Left colon (tissue), 2 donors: ENCODE data around the gene TNFSF8. TPM values are rescaled to one million over a fixed set of nuclear protein-coding genes. Genes with fewer than 3 reads are reported as not detected.

Experiments used
- ATAC-seq: fragments of 200-7000 bp; cut with Tn5 transposase; one replicate; pipeline ENCODE4 v1.9.1; 2020; ENCODE audit warnings: mild to moderate bottlenecking, moderate library complexity
- DNase-seq, 2 donors: peaks; one replicate each; pipeline ENCODE4 v3.0.0-alpha.2; 2020
- intact Hi-C, 2 donors: fragments of 100-400 bp; cut with DNase I in 1 of 2; cut with micrococcal nuclease in 1 of 2; formaldehyde crosslinking; loops; one replicate each; pipeline versions ENCODE4 v1.11.2 to v1.14.0; 2022; cut with DNase I, micrococcal nuclease
- total RNA-seq, 2 donors: library from RNA; stranded (reverse); fragmentation: NEBNext Ultra II Directional; extraction: Animal tissue kit (Norgen Biotek cat#: 25700); gene quantifications; one replicate each; pipeline ENCODE4 v1.2.1, GENCODE V29; 2021
- donor health status: DM: no; HTN: no; CAD: no.
- donor health status: DM: yes; HTN: yes; CAD: no.

Gene TNFSF8
- total RNA-seq, 2 donors from 2014 or later = 0.24 to 1.0 TPM

GRCh38 chr9:114894206-114894605 is 36.2 kb downstream of the TNFSF8 start:
- intact Hi-C loops = no loop called here
- no peak for DNase-seq
- no peak for ATAC-seq

GRCh38 chr9:114893221-114894010 is 37.0 kb downstream of the TNFSF8 start:
- ATAC-seq = no peak
- intact Hi-C loops = no loop called here

GRCh38 chr9:114889802-114890224 is 40.6 kb downstream of the TNFSF8 start:
- peak; percentile 23 for ATAC-seq
- intact Hi-C loops = no loop called here
- DNase-seq = no peak

More at GRCh38 chr9:114893221-114894010, 37.0 kb downstream of the TNFSF8 start:
- no peak for DNase-seq

- DNase-seq (no peak), ATAC-seq (no peak)
- intact Hi-C loops = no loop called here
These were observed 41.8 kb downstream of the TNFSF8 start for GRCh38 chr9:114888607-114889006.

GRCh38 chr9:114887963-114888362 is 42.4 kb downstream of the TNFSF8 start:
- DNase-seq (no peak), ATAC-seq (no peak)
- intact Hi-C loops = no loop called here

GRCh38 chr9:114884787-114885452 is 45.5 kb downstream of the TNFSF8 start:
- intact Hi-C loops = no loop called here
- DNase-seq (peak; percentile 77 to 79), ATAC-seq (peak; percentile 99)

GRCh38 chr9:114883709-114884108 is 46.7 kb downstream of the TNFSF8 start:
- DNase-seq = no peak
- intact Hi-C loops = no loop called here
- no peak for ATAC-seq

- intact Hi-C loops = no loop called here
- DNase-seq (no peak), ATAC-seq (no peak)
These were observed 50.1 kb downstream of the TNFSF8 start for GRCh38 chr9:114880291-114880745.

GRCh38 chr9:114878879-114879564 is 51.4 kb downstream of the TNFSF8 start:
- ATAC-seq (no peak), DNase-seq (no peak)
- intact Hi-C loops = no loop called here

- intact Hi-C loops = no loop called here
- DNase-seq = peak; percentile 51 to 64
These were observed 60.5 kb downstream of the TNFSF8 start for GRCh38 chr9:114869845-114870244.

GRCh38 chr9:114869378-114869777 is 61.0 kb downstream of the TNFSF8 start:
- DNase-seq (no peak), ATAC-seq (no peak)
- intact Hi-C loops = no loop called here

More at GRCh38 chr9:114869845-114870244, 60.5 kb downstream of the TNFSF8 start:
- peak; percentile 59 for ATAC-seq

GRCh38 chr9:114867327-114867726 is 63.1 kb downstream of the TNFSF8 start:
- no peak for ATAC-seq
- intact Hi-C loops = no loop called here
- no peak for DNase-seq

GRCh38 chr9:114864471-114864870 is 65.9 kb downstream of the TNFSF8 start:
- intact Hi-C loops = no loop called here
- ATAC-seq (no peak), DNase-seq (no peak)

GRCh38 chr9:114861922-114862605 is 68.3 kb downstream of the TNFSF8 start:
- ATAC-seq (no peak), DNase-seq (no peak)
- intact Hi-C loops = no loop called here

- no peak for DNase-seq
- no peak for ATAC-seq
- intact Hi-C loops = no loop called here
These were observed 69.1 kb downstream of the TNFSF8 start for GRCh38 chr9:114861273-114861672.

GRCh38 chr9:114860187-114860586 is 70.2 kb downstream of the TNFSF8 start:
- DNase-seq (no peak), ATAC-seq (no peak)
- intact Hi-C loops = no loop called here

- intact Hi-C loops = no loop called here
- DNase-seq = no peak
- ATAC-seq = no peak
These were observed 73.5 kb downstream of the TNFSF8 start for GRCh38 chr9:114856942-114857315.

- ATAC-seq (no peak), DNase-seq (no peak)
- intact Hi-C loops = no loop called here
These were observed 74.0 kb downstream of the TNFSF8 start for GRCh38 chr9:114856215-114856941.

- DNase-seq (no peak), ATAC-seq (no peak)
- intact Hi-C loops = no loop called here
These were observed 74.9 kb downstream of the TNFSF8 start for GRCh38 chr9:114855488-114855887.
